Stimulated activated CD8-positive, alpha-beta memory T cell treated with anti-CD3 and anti-CD28 coated beads, Interleukin-15, amount 100 ng/mL, for 4 hours (primary cell): ENCODE data around the gene MIS12.

Source experiments
- DNase-seq, 2 donors: peaks; one replicate each; pipeline ENCODE4 v3.0.0-alpha.2; 2020; ENCODE audit warnings: low read depth in 2 of 2

MIS12 gene, protein sequence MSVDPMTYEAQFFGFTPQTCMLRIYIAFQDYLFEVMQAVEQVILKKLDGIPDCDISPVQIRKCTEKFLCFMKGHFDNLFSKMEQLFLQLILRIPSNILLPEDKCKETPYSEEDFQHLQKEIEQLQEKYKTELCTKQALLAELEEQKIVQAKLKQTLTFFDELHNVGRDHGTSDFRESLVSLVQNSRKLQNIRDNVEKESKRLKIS

GRCh38 chr17:5486206-5487124, at the start of gene MIS12:
Gene MIS12 (plus strand): TSS chr17:5486566. CDS start chr17:5488863, 2,297 bp downstream.
- DNase-seq, result peak; percentile 92 to 97

GRCh38 chr17:5437721-5438317, 48.5 kb upstream of the MIS12 start:
- no peak for DNase-seq

DNA sequence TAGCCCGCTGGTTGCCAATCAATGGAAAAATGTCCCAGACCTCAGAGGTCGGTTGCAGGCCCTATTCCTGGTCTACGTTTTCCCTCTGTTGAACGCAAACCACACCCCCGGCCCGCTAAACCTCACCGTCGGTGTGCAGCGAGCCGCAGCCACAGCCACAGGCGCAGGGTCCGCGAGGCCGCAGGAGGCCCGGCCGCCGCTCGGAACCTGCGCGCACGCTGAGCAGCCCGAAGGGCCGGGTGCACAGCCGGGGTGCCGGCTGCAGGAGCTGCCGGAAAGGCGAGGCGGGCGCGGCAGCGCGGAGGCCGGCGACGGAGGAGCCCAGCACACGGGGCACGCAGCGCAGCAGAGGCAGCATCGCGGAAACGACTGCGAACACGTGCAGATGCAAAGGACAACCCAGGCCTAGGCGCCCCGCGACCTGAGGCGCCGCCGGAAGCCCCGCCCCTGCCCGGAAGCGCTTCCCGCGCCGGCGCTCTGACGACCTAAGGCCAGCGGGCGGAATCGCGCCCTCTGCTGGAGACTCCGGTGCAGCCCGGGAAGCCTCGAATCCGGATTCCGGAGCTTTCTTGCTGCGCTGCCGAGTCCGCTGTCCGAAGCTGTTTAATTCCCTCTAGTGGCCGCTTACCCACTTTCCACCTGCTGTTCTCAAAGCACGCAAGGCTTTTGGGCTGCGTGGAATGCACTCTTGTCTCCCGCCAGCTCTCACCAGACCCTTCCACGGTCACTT, 47.5 kb upstream of the MIS12 start, which contains the start of gene C1QBP:
Gene C1QBP (minus strand): TSS at position 440 of the 730 bp plus-strand sequence. CDS start 82 bp downstream, at position 358.
- DNase-seq, result peak; percentile 77 to 79

DNA sequence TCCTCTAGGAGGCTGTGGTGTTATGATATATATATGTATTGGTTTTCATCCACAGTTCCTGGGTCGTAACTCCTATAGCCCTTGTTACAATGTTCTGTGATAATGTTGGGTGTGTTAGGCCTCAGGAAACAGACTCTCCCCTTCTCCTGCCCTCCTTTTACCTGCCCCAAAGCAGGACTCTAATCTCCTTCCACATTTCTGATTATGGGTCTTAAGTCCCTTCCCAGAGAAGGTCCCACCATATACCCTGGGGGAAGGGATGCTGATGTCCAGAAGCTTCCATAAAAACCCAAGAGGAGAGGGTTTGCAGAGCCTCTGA, 47.0 kb upstream of the MIS12 start:
- no peak for DNase-seq

DNA sequence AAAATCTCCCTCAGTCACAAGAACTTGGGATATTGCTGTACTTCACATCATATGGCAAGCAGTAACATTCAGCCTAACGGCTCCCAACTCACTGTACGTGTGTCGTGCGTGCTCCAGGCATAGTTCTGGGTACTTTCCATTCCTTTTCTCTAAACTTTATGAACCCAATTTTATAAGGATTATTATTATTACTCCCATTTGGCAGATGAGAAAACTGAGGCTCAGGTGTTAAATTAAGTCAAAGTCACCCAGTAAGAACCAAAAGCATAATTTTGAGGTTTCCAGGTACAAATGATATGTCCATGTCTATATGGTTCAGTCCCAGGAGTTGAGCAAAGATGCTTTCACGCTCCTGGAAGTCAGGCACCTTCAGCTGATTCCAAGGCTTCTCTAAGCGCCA, 42.6 kb upstream of the MIS12 start:
- no peak for DNase-seq

- no peak for DNase-seq
These were observed 42.2 kb upstream of the MIS12 start for GRCh38 chr17:5444209-5444608.

DNA sequence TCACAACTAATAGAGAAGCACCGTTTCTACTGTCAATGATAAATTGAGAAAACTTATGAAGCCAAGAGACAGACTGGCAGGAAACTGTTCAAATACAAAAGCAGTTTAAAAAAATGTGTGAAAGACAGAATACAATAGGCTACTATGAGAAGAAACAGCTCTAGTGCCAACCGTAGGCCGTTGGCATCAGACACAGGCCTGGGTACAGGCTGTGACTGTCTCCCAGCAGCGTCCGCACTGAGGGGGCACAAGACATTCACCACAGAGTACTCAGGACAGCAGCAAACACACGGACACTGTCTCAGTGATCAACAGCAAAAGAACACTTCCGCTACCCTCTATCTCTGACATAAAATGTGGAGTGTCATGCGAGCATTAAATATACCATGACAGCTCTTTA, 39.6 kb upstream of the MIS12 start:
- DNase-seq, result no peak

DNA sequence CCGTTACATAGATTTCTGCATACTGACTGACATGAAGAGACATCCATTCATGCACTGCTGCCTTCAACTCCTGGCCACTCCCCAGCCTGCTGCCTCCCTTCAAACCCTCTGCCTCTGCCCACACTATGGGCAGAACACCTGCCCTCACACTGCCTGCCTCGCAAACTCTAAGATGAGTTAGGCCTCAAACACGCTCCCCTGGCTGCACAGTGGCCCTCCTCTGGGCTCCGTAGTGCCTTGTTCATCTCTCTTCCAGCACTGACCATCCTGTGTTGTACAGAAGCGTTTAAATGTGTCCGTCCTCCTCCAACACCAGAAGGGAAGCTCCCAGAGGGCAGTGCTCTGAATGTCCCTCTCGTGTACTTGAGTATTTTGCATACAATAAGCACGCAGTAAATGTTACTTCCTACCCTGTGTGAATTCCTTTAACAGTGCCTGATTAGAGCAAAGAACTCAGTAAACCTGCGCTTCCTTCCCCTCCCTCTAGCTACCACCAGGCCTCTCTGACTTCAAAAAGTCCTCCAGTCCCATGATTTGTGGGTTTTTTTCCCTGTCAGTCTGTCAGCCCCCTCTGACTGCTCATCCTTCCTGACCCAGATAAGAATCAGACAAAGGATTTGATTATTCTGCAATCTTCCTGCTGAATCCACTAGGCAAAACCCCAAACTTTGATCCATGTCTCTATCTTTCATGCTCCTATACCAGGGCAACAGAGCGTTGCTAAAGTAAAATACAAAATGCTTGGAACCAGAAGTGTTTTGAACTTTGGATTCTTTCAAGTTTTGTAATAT, 21.5 kb upstream of the MIS12 start:
- DNase-seq, result no peak

GRCh38 chr17:5466295-5466694, 20.1 kb upstream of the MIS12 start:
- DNase-seq, result no peak

DNA sequence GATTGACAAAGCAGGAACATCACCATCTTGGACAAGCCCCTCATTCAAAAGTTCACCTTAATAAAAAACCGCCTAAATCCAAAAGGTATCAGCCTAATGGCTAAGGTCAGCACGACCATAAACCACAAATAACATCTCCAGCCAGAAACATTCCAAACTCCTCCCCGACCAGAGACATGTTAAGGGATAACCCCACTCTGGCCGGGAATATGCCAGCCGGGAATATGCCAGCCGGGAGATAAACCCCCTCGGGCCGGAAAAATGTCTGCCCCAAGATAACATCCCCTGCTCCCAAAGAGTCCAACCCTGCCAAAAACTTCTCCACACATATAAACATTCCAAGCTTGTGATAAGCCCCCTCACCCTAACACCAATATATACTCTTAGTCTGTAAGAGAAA, 18.9 kb upstream of the MIS12 start:
- no peak for DNase-seq

- no peak for DNase-seq
These were observed 18.3 kb upstream of the MIS12 start for GRCh38 chr17:5468075-5468473.

DNA sequence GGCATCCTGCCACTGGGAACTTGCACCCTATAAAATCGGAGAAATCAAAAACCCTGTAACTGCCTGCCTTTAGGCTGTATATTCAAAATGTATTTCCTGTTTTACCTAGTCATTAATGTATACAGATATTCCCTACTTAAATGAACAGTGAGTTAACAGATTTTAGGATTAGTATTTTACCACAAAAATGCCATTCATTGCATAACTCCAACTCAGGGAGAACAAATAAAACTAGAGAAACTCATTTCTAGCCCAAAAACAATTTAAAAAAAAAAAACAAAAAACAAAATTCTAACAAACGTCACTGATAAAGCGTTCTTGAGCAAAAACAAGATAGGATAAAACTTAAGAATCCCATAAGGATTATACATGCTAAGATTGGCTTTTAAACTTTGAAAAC, 13.9 kb upstream of the MIS12 start:
- DNase-seq, result no peak

DNA sequence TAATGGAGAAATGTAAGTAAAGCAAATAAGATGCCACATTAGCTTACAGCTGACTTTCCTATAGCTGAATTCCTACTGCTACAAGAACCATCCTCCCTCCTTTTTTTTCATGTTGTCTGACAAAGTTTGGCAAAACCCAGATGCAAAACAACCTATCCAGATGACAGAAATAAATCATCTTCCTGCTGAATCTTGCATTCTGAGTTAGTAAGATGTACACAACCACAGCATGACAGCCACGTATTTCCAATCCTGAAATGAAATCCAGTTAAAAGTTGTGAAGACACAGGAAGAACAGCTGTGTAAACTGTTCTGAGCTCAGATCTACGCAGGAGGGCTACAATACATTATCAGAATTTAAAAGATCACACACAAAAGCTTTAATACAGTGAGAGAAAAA, 12.5 kb upstream of the MIS12 start:
- no peak for DNase-seq

DNA sequence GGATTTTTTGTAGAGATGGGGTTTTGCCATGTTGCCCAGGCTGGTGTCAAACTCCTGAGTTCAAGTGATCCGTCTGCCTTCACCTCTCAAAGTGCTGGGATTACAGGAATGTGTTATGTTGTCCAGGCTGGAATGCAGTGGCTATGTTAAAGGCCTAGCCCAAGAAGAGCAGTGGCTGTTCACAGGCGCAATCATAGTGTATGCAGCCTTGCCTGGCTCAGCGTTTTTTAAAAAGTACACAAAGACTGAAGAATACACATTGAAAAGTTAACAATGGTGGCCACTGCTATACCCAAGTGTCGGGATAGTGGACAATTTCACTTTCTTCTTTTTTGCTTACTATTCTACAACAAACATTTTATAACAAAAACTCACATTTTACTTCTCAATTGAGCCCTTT, 7.4 kb upstream of the MIS12 start:
- no peak for DNase-seq

- DNase-seq, result no peak
These were observed 5.4 kb upstream of the MIS12 start for GRCh38 chr17:5480962-5481361.

- DNase-seq, result no peak
These were observed 4.9 kb upstream of the MIS12 start for GRCh38 chr17:5481451-5481850.

DNA sequence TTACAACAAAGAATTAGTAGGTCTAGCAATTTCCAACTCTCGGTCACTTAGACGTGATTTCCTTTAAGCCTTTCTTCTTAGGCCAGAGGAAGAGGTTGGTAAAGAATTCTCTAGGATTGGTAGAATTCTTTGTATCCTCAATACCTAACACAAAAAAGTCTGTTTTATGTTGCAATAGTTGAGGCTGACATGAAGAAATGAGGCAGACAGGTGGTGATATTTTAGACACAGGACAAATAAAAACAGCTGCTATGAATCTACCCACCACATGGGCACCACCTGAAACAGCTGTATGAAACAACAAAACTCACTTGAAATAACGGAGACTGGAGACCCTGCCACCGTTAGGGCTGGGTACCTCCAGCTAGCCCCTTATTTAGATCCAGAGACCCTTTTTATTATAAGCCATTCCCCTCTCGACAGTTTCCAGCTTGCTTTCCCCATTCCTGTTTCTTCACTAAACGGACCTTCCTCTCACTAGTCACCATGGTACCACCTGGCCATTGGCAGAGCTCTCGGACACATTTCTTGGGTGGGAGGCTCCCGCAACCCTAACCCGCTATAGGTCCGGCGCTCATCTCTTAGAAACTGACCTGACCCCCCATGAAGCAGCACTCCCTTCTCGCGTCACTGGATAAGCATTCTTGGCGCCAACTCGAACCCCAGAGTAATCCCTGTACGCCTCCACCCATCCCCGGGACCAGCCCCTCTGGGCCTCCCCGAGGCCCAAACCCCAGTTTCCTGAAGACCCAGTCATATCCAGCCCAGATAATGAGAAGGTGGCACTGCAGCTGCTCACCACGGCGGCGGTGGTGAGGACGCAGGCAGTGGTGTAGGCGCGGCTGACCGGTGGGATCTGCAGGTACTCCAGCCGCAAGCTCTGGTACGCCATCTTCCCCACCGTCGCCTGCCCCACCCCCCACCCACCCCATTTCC, 828 bp upstream of the MIS12 start, which contains the start of gene DERL2:
Gene DERL2 (minus strand): TSS at position 909 of the 936 bp plus-strand sequence. CDS start 17 bp downstream, at position 892.
- DNase-seq, result no peak

DNA sequence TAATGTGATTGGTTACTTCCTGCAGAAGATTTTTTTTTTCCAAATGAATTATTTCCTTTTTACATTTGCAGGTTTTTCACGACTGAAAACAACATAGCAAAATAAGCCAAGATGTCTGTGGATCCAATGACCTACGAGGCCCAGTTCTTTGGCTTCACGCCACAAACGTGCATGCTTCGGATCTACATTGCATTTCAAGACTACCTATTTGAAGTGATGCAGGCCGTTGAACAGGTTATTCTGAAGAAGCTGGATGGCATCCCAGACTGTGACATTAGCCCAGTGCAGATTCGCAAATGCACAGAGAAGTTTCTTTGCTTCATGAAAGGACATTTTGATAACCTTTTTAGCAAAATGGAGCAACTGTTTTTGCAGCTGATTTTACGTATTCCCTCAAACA, 2.4 kb downstream of the MIS12 start:
- DNase-seq, result no peak

DNA sequence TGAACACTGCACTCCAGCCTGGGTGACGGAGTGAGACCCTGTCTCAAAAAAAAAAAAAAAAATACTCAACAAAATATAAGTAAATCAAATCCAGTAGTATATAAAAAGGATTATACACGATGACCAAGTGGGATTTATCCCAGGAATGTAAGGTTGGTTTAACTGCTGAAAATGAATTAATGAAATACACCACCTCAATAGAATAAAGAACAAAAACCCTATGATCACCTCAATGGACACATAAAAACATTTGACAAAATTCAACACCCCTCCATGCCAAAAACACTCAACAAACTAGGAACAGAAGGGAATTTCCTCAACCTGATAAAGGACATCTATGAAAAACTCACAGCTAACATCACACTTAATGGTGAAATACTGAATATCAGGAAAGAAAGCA, 6.6 kb downstream of the MIS12 start:
- no peak for DNase-seq
